IPS DF 6.9 (cell line): Measurements from ENCODE around the gene GOLGA8H.
"Not testable (repeated sequence)": the region's sequence is repeated elsewhere in the genome, so short reads cannot be mapped to it uniquely, and the experiment has no call there.

Experiments
- DNase-seq: peaks from one replicate; pipeline ENCODE4 v3.0.0-alpha.2; 2013; ENCODE audit warnings: low read depth, low spot score
- H3K27ac ChIP-seq: one replicate; pipeline ENCODE4 v1.5.1; 2013; ENCODE audit warnings: low read length, control low read depth
- H3K27me3 ChIP-seq: 2 replicates; pipeline ENCODE4 v1.6.1; 2013; ENCODE audit warnings: mild to moderate bottlenecking, low read length; ENCODE audit not compliant: control insufficient read depth, insufficient read depth
- H3K36me3 ChIP-seq: 2 replicates; pipeline ENCODE4 v1.6.1; 2013; ENCODE audit warnings: low read length; ENCODE audit not compliant: control insufficient read depth, insufficient read depth
- H3K4me1 ChIP-seq: 2 replicates; pipeline ENCODE4 v1.6.1; 2013; ENCODE audit warnings: low read length; ENCODE audit not compliant: control insufficient read depth, insufficient read depth
- H3K4me3 ChIP-seq: 2 replicates; pipeline ENCODE4 v1.5.1; 2013; ENCODE audit warnings: mild to moderate bottlenecking, low read length
- H3K9me3 ChIP-seq: 2 replicates; pipeline ENCODE4 v1.6.1; 2013; ENCODE audit warnings: low read length, inconsistent platforms; ENCODE audit not compliant: control insufficient read depth, insufficient read depth
- WGBS: extraction: QIAGEN DNeasy Blood & Tissue Kit; methylation state at CpG from one replicate; pipeline ENCODE4 v1.1.7; 2013; ENCODE audit warnings: mixed read lengths, missing lambda C conversion rate; ENCODE audit not compliant: insufficient read length, insufficient coverage; 5-methylcytosine and 5-hydroxymethylcytosine counted together

GOLGA8H gene, protein sequence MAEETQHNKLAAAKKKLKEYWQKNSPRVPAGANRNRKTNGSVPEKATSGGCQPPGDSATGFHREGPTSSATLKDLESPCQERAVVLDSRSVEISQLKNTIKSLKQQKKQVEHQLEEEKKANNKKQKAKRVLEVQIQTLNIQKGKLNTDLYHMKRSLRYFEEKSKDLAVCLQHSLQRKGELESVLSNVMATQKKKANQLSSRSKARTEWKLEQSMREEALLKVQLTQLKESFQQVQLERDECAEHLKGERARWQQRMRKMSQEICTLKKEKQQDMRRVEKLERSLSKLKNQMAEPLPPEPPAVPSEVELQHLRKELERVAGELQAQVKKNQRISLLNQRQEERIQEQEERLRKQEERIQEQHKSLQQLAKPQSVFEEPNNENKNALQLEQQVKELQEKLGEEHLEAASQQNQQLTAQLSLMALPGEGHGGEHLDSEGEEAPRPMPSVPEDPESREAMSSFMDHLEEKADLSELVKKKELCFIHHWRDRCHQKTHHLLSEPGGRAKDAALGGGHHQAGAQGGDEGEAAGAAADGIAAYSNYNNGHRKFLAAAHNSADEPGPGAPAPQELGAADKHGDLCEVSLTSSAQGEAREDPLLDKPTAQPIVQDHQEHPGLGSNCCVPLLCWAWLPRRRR

DNA sequence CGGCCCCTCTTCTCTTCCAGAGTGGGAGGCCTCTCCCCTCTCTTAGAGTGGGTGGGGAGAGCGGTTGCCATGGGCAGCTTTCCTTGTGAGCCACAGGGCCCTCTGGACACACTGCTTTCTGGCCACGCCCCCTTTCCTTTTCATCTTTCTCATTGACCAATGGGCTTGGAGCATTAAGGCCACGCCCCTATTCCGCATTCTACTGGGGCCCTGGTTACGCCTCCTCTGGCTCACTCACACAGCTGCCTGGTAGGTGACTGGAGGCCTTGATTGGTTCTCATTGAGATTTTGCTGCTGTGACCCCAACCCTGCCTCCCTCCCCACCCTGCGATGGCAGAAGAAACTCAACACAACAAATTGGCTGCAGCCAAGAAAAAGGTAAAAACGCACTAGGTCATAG is at the start of gene GOLGA8H:
Gene GOLGA8H, plus strand, starts transcription at position 233 of the 400 bp plus-strand sequence. Its CDS starts 98 bp downstream, at position 331.
- DNase-seq, H3K36me3 ChIP-seq, H3K4me1 ChIP-seq, H3K27me3 ChIP-seq, H3K4me3 ChIP-seq, H3K9me3 ChIP-seq, H3K27ac ChIP-seq: not testable (repeated sequence)
- WGBS, result no CpG with 5 or more reads among the region's 8 CpGs

DNA sequence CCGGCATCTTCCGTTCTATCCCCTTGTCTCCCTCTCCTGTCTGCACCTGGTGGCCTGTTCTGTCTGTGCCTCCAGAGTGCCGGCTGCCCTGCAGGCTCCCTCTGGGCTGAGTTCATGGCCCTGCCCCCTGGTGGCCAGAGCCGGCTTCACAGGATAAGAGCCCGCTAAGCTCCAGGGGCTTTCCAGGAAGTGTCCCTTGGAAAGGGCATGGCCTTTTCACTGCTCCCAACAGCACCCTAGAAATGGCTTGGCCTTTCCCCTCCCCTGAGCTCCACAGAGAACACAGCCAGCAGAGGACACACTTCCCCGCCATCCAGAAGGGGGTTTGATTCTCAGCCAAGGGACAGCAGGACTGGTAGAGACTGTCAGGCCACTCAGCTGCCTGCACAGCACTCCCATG is 36.9 kb upstream of the GOLGA8H start:
- H3K4me3 ChIP-seq, H3K27ac ChIP-seq, H3K9me3 ChIP-seq, H3K36me3 ChIP-seq, DNase-seq, H3K4me1 ChIP-seq, H3K27me3 ChIP-seq: not testable (repeated sequence)
- WGBS, result no CpG with 5 or more reads among the region's 6 CpGs

DNA sequence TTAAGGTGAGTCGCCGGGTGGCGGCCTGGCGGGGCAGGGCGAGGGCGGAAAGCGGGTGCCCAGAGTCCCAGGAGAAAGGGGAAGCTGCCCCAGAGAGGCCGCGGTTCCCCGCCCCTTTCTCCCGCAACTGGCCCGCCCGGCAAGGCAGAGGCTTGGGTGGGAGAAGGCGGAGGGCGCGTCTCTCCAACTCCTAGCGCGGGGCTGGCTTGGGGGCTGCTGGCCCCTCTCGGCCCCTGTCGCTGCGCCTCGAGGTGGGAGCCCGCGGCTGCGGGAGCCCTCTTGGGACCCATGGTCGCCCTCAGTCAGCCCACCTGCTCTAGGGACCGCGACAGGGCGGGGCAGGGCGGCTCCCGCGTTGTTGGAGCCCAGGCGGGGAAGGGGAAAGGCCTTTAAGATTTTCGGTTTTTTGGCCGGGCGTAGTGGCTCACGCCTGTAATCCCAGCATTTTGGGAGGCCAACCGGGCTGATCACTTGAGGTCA is 30.8 kb upstream of the GOLGA8H start:
- not testable (repeated sequence) for H3K4me3 ChIP-seq, H3K36me3 ChIP-seq, H3K4me1 ChIP-seq, DNase-seq, H3K27me3 ChIP-seq, H3K27ac ChIP-seq, H3K9me3 ChIP-seq
- no CpG with 5 or more reads among the region's 38 CpGs for WGBS

DNA sequence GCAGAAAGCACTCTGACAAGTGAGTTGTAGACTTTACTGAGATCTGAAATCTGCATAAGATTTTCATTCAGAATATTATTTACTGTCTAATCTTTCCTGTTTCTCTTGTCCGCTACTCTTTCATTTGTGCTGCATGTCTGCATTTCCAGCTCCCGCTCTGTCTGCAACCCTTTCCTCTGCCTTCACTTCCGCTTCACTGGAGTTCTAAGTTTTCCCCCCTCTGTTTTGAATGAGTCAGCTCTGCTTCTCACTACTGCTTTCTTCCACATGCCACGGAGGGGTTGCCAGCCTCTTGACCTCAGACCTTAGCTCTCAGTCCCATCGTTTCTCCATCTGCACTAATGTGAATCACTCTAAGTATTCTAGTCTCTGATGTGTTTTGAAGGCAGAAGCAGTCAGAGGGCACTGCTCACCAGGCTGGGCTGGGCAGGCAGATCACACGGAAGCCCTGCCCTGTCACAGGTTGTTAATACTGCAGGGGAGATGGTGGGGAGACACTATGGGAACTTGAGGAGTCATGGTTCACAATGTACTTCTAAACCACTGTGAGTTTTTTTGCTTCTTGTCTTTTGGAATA is 24.3 kb upstream of the GOLGA8H start:
- DNase-seq, H3K4me1 ChIP-seq, H3K4me3 ChIP-seq, H3K9me3 ChIP-seq, H3K27me3 ChIP-seq, H3K36me3 ChIP-seq, H3K27ac ChIP-seq: not testable (repeated sequence)
- no CpG with 5 or more reads among the region's 6 CpGs for WGBS

DNA sequence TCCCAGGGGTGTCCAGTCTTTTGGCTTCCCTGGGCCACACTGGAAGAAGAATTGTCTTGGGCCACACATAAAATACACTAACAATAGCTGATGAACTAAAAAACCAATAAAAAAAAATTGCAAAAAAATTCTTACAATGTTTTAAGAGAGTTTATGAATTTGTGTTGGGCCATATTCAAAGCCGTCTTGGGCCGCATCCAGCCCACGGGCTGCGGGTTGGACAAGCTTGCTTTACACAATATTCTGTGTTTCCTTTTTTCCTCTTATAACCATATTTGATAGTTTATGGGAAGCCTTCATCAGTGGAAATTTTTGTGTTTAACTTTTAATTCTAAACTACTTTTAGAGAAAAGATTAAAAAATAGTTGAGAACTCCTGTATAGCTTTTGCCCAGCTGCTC is 23.1 kb upstream of the GOLGA8H start:
- not testable (repeated sequence) for H3K27ac ChIP-seq, H3K36me3 ChIP-seq, H3K4me1 ChIP-seq, H3K4me3 ChIP-seq, H3K9me3 ChIP-seq, H3K27me3 ChIP-seq, DNase-seq
- WGBS, result no CpG with 5 or more reads among the region's 4 CpGs

DNA sequence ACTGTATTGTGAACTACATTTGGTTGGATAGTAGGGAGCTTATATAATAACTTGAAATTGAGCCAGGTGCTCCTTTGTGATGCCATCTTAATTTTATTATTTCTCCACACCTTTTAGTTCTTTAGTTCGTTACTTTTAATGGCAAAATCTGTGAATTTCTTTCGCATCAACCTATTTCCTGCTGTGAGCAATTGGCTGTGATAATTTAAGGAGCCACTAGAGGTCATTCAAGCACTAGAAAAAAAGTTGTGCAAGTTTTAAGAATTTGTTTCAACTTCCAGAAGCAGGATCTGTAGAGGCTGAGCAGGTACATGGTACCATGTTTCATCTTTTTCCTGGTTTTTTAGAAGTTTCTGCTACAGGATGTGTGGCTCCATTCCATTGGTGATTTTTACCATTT is 4.9 kb upstream of the GOLGA8H start:
- not testable (repeated sequence) for H3K36me3 ChIP-seq, H3K9me3 ChIP-seq, H3K27ac ChIP-seq, H3K27me3 ChIP-seq, DNase-seq, H3K4me3 ChIP-seq, H3K4me1 ChIP-seq
- WGBS, result no CpG with 5 or more reads among the region's 2 CpGs

DNA sequence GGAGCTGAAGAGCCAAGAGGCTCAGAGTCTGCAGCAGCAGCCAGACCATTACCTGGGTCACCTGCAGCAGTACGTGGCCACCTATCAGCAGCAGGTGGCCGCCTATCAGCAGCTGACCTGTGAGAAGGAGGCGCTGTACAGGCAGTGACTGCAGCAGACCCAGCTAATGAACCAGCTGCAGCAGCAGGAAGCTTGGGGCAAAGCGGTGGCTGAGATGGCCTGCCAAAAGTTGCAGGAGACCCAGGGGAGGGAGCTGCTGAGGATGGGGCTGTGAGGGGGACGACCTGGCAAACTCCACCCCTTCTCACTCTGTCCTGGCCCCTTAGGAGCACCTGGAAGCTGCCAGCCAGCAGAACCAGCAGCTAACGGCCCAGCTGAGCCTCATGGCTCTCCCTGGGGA is 8.4 kb downstream of the GOLGA8H start:
- not testable (repeated sequence) for H3K4me3 ChIP-seq, DNase-seq, H3K27ac ChIP-seq, H3K36me3 ChIP-seq, H3K27me3 ChIP-seq, H3K9me3 ChIP-seq, H3K4me1 ChIP-seq
- no CpG with 5 or more reads among the region's 6 CpGs for whole genome bisulfite sequencing

DNA sequence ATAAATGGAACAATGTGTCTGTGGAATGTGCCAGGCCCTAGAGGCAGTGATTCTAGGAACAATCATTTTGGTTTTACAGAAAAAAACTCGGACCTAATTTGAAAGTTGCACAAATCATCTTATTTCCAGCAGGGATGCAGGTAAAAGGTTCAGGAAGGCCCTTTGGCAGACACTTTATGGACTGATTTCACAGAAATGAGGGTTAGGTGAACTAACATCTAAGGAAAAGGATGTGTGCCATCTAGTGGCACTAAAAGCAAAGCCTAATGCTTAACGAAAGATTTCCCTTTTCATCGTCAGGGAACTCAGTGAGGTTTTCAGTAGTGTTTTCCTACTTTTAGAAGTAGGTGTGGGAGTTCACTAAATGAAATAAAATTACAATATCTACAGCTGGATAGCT is 17.5 kb downstream of the GOLGA8H start:
- not testable (repeated sequence) for H3K27ac ChIP-seq, H3K9me3 ChIP-seq, H3K4me1 ChIP-seq, H3K4me3 ChIP-seq, H3K36me3 ChIP-seq, DNase-seq, H3K27me3 ChIP-seq
- WGBS, result no CpG with 5 or more reads among the region's 3 CpGs

DNA sequence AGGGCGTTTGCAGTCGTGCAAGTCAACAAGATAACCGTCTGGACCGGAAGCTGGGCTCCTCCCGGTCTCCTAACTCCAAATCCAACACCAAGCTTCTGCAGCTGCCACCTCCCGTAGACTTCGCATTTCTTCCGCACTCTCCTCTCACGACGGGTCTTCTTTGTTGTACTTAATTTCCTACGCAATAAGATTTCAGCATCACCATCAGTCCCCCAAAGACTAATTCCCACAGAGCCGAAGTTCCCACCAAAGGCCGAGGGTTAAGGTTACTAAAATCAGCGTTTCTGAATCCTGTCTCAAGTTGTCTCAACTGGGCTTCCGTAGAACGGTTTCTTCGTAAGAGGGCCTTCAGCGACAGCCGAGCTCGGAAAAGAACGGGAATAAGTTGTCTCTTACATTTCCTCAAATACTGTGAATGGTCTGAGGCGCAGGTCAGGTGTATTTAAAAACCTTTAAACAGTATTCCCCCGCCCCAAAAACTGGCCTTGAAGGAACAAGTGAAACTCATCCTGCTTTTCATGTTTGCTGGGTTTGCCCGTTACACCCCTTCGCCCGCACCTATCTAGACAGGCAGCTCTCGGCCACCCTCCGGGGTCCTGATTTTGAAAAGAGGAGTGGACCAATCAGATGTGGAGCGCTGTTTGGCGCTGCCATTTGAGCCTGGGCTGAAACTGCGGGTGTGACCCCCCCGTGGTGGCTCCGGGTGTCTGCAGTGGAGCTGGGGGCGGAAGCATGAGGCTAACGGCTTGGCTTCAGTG is 21.8 kb downstream of the GOLGA8H start, which contains the start of gene ARHGAP11B:
Gene ARHGAP11B, plus strand, starts transcription at position 693 of the 758 bp plus-strand sequence.
- WGBS, result no CpG with 5 or more reads among the region's 35 CpGs
- H3K27me3 ChIP-seq, H3K36me3 ChIP-seq, H3K9me3 ChIP-seq, H3K4me1 ChIP-seq, H3K27ac ChIP-seq: not testable (repeated sequence)
- H3K4me3 ChIP-seq, result peak within 1 kb of the TSS; percentile 60; the same call in 1 of the 2 replicates
- DNase-seq, result peak; percentile 76

DNA sequence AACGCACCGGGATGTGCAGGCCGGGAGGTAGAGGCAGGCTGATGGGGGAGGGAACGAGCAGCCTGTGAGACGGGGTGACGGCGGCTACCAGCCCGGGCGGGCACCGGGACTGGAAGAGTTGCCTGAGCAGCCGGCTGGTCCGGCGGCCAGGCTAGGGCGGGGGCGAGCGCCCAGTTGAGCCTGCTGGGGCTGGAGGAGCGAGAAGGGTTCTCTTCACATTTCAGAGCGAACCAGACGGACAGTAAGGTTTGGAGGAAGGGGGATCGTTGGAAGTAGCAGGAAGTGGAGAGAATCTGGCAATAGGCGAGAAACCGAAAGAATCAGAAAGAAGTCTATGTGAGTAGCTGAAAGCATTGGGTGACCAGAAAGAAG is 22.4 kb downstream of the GOLGA8H start:
- not testable (repeated sequence) for DNase-seq, H3K4me1 ChIP-seq, H3K27ac ChIP-seq, H3K36me3 ChIP-seq, H3K9me3 ChIP-seq, H3K27me3 ChIP-seq
- no CpG with 5 or more reads among the region's 22 CpGs for WGBS
- peak overlapping the region; percentile 60; the same call in 1 of the 2 replicates for H3K4me3 ChIP-seq
